ENCODE data around the gene SGCD.
A peak's percentile ranks its signal among the peaks of the same experiment; 100 is the strongest.

Gene SGCD

DNA sequence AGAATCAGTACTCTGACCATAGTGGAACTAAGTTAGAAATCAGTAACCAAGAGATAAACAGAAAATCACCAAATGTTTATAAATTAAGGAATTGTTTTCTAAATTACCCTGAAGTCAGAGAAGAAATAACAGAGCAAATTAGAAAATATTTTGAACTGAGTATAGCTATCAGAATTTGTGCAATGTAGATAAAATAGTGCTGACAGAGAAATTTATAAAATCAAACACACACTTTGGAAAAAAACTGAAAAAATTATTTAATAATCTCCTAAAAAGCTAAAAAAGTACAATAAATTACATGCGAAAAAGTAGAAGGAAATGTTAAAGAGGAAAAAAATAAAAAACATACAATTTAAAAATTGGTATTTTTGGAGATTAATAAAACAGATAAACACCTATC lies 486.0 kb downstream of the SGCD start:
- TF ChIP-seq SPI1 (IDR thresholded peaks at IDR 0.05; ENCODE audit: borderline replicate concordance, low read depth) (no peak), GABPA (IDR thresholded peaks at IDR 0.05; ENCODE audit: low read depth) (no peak), POLR2AphosphoS5 (IDR thresholded peaks at IDR 0.05; ENCODE audit: low read depth) (no peak)
- TF ChIP-seq, protein P1, sequence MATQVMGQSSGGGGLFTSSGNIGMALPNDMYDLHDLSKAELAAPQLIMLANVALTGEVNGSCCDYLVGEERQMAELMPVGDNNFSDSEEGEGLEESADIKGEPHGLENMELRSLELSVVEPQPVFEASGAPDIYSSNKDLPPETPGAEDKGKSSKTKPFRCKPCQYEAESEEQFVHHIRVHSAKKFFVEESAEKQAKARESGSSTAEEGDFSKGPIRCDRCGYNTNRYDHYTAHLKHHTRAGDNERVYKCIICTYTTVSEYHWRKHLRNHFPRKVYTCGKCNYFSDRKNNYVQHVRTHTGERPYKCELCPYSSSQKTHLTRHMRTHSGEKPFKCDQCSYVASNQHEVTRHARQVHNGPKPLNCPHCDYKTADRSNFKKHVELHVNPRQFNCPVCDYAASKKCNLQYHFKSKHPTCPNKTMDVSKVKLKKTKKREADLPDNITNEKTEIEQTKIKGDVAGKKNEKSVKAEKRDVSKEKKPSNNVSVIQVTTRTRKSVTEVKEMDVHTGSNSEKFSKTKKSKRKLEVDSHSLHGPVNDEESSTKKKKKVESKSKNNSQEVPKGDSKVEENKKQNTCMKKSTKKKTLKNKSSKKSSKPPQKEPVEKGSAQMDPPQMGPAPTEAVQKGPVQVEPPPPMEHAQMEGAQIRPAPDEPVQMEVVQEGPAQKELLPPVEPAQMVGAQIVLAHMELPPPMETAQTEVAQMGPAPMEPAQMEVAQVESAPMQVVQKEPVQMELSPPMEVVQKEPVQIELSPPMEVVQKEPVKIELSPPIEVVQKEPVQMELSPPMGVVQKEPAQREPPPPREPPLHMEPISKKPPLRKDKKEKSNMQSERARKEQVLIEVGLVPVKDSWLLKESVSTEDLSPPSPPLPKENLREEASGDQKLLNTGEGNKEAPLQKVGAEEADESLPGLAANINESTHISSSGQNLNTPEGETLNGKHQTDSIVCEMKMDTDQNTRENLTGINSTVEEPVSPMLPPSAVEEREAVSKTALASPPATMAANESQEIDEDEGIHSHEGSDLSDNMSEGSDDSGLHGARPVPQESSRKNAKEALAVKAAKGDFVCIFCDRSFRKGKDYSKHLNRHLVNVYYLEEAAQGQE (IDR thresholded peaks at IDR 0.05; ENCODE audit: insufficient replicate concordance, low read depth): no peak
- TF ChIP-seq, protein P2, sequence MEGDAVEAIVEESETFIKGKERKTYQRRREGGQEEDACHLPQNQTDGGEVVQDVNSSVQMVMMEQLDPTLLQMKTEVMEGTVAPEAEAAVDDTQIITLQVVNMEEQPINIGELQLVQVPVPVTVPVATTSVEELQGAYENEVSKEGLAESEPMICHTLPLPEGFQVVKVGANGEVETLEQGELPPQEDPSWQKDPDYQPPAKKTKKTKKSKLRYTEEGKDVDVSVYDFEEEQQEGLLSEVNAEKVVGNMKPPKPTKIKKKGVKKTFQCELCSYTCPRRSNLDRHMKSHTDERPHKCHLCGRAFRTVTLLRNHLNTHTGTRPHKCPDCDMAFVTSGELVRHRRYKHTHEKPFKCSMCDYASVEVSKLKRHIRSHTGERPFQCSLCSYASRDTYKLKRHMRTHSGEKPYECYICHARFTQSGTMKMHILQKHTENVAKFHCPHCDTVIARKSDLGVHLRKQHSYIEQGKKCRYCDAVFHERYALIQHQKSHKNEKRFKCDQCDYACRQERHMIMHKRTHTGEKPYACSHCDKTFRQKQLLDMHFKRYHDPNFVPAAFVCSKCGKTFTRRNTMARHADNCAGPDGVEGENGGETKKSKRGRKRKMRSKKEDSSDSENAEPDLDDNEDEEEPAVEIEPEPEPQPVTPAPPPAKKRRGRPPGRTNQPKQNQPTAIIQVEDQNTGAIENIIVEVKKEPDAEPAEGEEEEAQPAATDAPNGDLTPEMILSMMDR (IDR thresholded peaks at IDR 0.05; ENCODE audit: insufficient read depth, low read length): no peak
- H3K27me3 ChIP-seq (ENCODE audit: insufficient read depth, poor library complexity, severe bottlenecking): no peaks in the 10 kb centered on the region
- H3K27ac ChIP-seq (replicated peaks): no peak overlapping the region
- H3K4me3 ChIP-seq (replicated peaks; ENCODE audit: insufficient read depth, low read length): no peak overlapping the region
- DNase-seq (ENCODE audit: low read depth in 1 of 2, low spot score in 1 of 2): no peak

DNA sequence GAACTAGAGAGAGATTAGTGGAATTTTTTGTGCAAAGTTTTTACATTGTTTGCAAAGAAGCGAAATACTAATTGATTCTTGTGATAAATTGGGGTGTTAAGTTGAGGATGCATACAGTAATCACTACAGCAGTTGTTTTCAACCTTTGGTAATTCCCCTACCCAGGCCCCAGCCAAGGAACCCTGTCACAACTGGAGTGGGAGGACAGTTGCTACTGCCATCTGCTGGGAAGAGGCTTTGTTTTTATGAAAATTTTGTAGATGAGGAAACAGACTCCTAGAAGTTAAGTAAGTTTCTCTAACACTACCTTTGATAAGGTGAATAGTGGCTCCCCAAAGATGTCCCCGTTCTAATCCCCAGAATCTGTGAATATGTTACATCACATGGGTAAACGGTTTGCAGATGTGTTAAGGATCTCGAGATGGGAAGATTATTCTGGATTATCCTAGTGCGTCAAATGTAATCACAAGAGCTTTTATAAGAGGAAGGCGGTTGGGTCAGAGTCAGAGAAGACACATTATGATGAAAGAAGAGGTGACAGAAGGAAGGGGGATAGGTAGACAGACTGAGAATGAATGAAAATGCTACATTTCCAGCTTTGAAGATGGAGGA lies 489.1 kb downstream of the SGCD start:
- no peak overlapping the region for H3K27ac ChIP-seq (replicated peaks)
- no peak overlapping the region for H3K4me3 ChIP-seq (replicated peaks; ENCODE audit: insufficient read depth, low read length)
- TF ChIP-seq, protein P2 (IDR thresholded peaks at IDR 0.05; ENCODE audit: insufficient read depth, low read length): peak; percentile 0
- no peak for TF ChIP-seq POLR2AphosphoS5 (IDR thresholded peaks at IDR 0.05; ENCODE audit: low read depth)
- H3K27me3 ChIP-seq (ENCODE audit: insufficient read depth, poor library complexity, severe bottlenecking): no peaks in the 10 kb centered on the region
- DNase-seq (ENCODE audit: low read depth in 1 of 2, low spot score in 1 of 2): peak in 1 of 2 experiments; percentile 13
